HG02642 (cell line): Measurements from ENCODE around the gene CLEC2L.

Source experiments
- ATAC-seq: cut with Tn5 transposase; IDR thresholded peaks from one replicate; pipeline ENCODE4 v1.9.1; 2021; ENCODE audit warnings: mild to moderate bottlenecking; ENCODE audit not compliant: unreplicated experiment, poor library complexity

The CLEC2L gene

GRCh38 chr7:139523199-139523941, at the start of gene CLEC2L:
Gene CLEC2L (plus strand): TSS chr7:139523685. CDS start chr7:139523928, 243 bp downstream.
- no peak for ATAC-seq

GRCh38 chr7:139476139-139476538, 47.3 kb upstream of the CLEC2L start:
- no peak for ATAC-seq

- ATAC-seq = no peak
Observed at GRCh38 chr7:139476891-139477290, 46.6 kb upstream of the CLEC2L start.

- ATAC-seq = no peak
Observed at GRCh38 chr7:139479620-139480019, 43.9 kb upstream of the CLEC2L start.

GRCh38 chr7:139481364-139481763, 42.1 kb upstream of the CLEC2L start:
- no peak for ATAC-seq

GRCh38 chr7:139482122-139482521, 41.4 kb upstream of the CLEC2L start:
- no peak for ATAC-seq

- ATAC-seq = peak; percentile 27
Observed at GRCh38 chr7:139482662-139483466, 40.6 kb upstream of the CLEC2L start.

GRCh38 chr7:139487366-139488080, 36.0 kb upstream of the CLEC2L start:
- ATAC-seq = no peak

GRCh38 chr7:139488810-139489209, 34.7 kb upstream of the CLEC2L start:
- ATAC-seq = no peak

- ATAC-seq = no peak
Observed at GRCh38 chr7:139490130-139490529, 33.4 kb upstream of the CLEC2L start.

- no peak for ATAC-seq
Observed at GRCh38 chr7:139492293-139492692, 31.2 kb upstream of the CLEC2L start.

GRCh38 chr7:139494835-139495579, 28.5 kb upstream of the CLEC2L start:
- ATAC-seq = peak; percentile 87

GRCh38 chr7:139495580-139496125, 27.8 kb upstream of the CLEC2L start:
- no peak for ATAC-seq

- ATAC-seq = no peak
Observed at GRCh38 chr7:139496528-139496927, 27.0 kb upstream of the CLEC2L start.

- ATAC-seq = no peak
Observed at GRCh38 chr7:139500770-139501138, 22.7 kb upstream of the CLEC2L start.

- ATAC-seq = no peak
Observed at GRCh38 chr7:139502226-139502625, 21.3 kb upstream of the CLEC2L start.

GRCh38 chr7:139505563-139505962, 17.9 kb upstream of the CLEC2L start:
- no peak for ATAC-seq

- ATAC-seq = no peak
Observed at GRCh38 chr7:139509535-139509934, 13.9 kb upstream of the CLEC2L start.

GRCh38 chr7:139511315-139511714, 12.2 kb upstream of the CLEC2L start:
- ATAC-seq = no peak

GRCh38 chr7:139515266-139515665, 8.2 kb upstream of the CLEC2L start:
- ATAC-seq = no peak
